Raji (cell line): ENCODE data around the gene FBXL16.

ENCODE experiments used
- POLR2A ChIP-seq: IDR thresholded peaks from 2 replicates; pipeline ENCODE4 v1.6.1; 2011; ENCODE audit warnings: low read depth, low read length, control low read depth; ENCODE audit not compliant: insufficient read depth

FBXL16 gene

DNA sequence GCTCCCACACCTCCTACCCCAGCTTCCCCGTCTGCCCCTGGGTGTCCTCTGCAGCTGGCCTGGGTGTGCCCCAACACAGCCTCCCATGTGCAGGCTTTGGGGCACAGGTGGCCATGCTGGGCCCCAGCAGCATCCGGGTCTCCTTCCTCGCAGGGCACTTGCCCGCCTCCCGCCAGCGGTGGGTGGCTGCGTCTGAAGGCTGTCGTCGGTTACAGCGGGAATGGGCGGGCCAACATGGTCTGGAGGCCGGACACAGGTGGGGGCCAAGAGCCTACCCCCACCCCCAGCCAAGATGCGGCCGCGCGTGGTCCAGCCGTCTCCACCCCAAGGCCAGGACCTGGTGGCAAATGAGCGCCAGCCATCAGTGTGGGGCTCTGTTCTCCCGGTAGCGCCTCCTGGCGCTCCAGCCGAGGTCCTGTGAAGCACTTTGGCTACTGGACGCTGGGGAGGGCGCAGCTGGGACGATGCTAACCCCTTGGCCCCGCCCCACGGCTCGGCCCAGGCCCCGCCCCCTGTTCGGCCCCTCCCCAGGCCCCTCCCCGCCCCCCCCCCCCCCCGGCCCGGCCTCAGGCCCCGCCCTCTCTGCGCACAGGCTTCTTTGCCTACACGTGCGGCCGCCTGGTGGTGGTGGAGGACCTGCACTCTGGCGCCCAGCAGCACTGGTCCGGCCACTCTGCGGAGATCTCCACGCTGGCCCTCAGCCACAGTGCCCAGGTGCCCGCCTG is 45.0 kb downstream of the FBXL16 start:
- no peak for TF ChIP-seq POLR2A

DNA sequence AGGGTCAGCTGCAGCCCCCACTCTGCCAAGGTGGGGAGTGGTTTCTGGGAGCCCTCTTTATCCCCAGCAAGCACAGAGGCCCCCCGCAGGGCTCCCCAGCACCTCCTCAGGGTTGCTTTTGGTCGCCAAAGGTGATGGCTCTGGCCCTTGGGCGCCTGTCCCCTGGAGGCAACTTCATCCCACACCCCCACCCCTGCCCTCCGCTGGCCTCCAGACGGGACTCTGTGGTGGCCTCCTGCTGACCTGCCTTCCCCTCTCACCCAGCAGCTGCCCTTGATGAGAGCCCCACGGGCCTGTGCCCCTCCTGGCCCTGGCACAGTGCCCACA is 45.5 kb downstream of the FBXL16 start:
- no peak for TF ChIP-seq POLR2A

DNA sequence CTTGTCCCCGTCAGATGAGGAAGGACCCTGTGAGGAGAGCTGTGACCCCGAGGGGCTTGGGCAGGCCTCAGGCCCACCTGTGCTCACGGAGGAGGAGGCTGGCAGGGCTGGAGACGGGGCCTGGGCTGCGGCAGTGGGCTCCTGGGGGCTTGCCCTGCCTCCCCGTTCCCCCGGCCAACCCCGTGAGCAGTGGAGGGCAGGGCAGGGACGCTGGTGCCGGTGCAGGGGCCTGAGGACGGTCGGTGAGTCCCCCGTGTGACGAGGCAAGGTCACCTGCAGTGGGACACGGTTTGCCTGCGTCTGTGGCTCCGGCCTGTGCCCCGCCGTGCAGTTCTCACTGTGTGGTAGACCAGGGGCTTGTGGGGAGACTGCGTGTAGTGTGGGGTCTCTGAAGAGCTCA is 46.0 kb downstream of the FBXL16 start:
- no peak for TF ChIP-seq POLR2A

DNA sequence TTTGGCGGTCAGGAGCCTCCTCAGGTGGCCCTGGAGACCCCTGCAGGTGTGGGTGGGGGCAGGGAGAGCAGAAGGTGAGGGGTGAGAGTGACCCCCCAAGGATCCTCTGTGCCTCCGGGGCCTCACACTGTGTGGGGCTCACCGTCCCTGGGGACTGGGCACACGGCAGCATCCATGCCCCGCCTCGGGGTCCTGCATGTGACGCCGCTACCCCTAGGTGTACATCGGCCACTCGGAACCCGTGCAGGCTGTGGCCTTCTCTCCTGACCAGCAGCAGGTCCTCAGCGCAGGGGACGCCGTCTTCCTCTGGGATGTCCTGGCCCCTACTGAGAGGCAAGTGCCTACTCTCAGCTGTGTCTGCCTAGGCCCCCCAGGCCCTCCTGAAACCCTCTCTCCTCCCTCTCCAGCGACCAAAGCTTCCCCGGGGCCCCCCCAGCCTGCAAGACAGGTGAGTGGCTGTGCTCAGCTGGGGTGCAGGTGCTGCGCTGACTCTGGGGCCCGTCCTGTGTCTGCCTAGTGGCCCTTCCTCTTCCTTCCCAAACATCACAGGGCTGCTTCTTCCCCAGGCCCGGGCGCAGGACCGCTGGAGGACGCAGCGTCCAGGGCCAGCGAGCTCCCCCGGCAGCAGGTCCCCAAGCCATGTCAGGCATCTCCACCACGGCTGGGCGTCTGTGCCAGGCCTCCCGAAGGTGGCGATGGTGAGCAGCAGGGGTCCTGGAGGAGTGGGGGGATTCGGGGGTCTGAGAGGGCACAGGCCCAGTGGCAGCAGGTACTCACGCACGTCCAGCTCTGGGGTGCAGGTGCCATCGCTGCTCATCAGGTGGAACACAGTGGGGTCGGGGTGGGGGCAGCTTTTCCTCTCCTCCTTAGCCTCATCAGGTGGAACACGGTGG is 46.7 kb downstream of the FBXL16 start:
- TF ChIP-seq POLR2A = no peak

DNA sequence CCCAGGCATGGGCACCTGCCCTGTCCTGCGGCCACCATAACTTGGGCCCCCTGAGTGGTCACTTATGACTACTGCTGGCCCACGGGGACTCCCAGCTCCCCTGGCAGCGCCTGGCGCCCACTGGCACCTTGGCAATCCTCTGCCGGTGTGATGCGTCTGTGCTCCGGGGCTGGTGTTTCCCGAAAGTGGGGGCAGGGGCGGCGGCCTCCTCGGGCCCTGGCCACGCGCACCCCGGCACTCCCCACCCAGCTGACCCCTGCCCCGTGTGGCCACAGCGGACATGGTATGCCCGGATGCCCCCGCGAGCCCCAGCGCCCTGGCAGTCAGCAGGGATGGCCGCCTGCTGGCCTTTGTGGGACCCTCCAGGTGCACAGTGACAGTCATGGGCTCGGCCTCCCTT is 48.1 kb downstream of the FBXL16 start:
- TF ChIP-seq POLR2A = no peak

DNA sequence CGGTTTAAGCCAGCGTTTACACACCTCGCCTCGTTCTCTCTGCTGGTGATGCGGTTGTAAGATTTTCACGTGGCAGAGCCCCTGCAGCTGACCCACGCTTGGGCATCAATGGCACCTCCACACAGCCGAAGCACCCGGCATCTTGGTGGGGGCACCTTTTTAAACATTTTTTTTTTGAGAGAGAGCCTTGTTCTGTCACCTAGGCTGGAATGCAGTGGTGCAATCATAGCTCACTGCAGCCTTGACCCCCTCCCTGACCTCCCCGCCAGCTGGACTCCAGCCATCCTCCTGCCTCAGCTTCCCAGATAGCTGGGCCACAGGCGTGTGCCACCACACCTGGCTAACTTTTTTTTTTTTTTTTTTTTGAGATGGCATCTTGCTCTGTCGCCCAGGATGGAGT is 51.6 kb downstream of the FBXL16 start:
- no peak for TF ChIP-seq POLR2A

DNA sequence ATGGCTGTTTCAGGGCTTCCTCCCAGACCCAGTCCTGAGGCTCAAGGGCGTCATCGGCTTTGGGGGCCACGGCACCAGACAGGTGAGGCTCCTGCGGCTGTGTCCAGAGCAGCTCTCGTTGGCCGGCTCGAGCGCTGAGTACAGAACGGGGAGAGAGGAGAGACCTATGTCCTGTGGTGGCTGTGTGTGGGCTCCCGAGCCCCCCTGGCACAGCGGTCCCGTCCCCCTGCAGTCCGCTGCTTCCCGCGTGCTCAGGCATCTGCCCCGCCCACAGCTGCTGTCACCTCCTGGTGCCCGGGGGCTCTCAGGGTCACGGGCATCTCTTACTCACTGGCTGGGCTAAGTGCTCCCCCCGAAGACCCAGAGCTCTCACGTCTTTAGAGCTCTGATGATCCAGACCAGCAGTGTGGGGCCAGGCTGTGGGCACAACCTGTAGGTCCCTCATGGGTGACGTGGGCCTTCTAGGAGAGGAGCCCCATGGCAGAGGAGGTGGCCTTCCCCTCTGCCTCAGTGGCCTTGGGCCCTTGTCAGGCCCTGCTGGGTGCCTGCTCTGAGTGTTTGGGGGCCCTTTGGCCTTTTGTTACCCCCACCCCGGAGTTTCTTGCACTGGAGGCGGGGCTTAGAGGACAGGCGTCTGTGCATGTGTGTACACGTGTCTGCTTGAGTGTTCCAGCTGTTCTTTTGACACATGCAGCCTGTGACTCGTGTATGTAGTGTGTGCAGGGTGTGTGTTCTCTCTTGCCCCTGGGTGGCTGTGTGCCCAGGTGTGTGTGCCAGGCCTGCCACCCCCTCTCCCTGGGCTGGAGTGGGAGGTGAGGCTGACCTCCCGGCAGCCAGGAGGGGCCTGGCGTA is 52.9 kb downstream of the FBXL16 start:
- no peak for TF ChIP-seq POLR2A

DNA sequence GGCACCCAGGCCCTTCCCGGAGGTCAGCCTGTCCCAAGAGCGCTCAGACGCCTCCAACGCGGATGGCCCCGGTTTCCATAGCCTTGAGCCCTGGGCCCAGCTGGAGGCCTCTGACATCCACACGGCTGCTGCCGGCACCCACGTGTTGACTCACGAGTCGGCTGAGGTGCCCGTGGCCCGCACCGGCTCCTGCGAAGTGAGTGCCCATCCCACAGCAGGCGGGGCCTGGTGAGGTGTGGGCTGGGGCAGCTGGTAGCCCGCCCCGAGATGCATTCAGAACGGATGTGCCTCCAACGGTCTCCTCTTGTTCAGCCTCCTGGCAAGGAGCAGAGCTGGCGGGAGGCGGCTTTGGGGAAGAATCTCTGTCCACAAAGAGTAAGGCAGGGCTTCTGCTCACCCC is 53.8 kb downstream of the FBXL16 start:
- TF ChIP-seq POLR2A = no peak

DNA sequence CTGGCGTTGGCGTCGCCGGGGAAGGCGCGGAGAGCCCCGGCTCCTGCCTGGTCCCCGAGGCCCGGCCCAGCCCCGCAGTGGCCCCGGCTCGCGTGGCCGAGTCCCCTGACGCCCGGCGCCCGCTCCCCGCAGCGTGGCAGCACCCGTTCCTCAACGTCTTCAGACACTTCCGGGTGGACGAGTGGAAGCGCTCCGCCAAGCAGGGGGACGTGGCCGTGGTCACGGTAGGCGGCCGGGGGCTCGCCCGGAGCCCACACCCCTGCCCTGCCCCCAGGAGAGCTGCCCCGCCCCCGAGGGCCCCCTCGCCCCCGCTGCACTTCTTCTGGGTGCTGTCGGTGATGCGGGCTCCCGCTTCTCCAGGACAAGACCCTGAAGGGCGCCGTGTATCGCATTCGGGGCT is 56.0 kb downstream of the FBXL16 start:
- TF ChIP-seq POLR2A = no peak

DNA sequence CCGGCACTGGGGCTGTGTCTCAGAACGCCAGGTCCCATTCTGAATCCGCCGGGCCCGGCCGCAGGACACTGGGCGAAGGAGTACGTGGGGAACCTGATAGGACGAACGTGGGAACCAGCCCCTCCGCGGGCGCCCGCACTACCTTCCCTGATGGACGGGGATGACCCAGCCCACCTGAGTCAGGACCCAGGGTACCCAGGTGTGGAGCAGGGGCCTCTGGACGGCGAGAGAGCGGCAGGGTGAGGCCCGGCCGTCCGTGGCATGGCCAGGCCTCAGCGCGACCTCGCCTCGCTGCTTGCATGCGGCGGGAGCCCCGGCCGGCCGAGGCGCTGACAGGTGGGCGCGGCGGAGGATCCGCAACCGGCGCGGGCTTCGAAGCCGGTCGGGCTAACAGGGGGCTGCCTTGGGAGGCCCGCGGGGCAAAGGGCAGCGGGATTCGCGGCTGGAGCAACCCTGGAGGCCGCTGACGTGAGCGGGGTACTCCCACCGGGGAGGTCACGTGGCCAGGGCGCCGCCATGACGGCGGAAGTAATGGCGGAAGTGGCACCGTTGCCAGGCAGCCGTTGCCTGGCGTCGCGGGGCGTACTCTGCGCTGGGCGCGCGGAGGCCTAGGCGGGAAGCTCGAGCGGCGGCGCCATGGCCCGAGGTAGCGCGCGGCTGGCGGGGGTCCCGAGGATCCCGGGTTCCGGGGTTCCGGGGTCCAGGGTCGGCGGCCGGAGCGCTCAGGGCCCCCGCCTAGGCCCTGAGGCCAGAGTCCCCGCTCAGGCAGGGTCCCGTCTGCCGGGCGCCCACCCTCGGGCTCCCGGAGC is 56.6 kb downstream of the FBXL16 start, which contains the start of gene WDR90:
WDR90 (plus strand) TSS at position 585 of the 809 bp plus-strand sequence; CDS start at position 637, 52 bp downstream.
- peak; percentile 82 for TF ChIP-seq POLR2A

DNA sequence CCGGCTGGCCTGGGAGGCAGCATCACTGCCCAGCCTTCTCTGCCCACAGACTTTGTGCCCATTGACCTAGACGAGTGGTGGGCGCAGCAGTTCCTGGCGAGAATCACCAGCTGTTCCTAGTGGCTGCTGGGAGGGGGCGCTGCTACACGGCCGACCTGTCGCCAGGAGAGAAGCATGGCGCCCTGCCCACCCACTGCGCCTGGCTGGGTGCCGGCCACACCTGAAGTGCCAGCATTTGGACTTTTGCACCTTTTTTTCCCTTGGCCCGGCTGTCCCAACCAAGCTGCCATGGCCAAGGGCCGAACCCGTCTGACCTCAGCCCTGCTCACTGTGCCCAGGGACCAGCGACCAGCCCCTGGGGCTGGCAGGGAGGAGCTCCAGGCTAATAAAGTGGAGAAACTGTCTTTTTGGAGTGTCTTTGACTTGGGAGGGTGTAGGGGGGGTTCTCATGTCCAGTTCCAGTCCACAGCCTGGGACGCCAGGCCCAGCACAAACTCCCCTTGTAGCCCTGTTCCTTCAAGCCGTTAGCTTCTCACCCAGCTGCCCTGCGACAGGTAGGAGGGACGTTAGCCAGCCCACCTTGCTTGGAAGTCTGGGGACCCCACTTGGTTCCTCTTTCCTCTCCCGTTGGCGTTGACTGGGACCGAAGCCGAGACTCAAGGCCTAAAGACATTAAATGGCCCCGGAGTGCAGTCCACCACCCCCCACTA is 57.4 kb downstream of the FBXL16 start:
- TF ChIP-seq POLR2A = peak; percentile 35; the same call in 1 of the 2 replicates

DNA sequence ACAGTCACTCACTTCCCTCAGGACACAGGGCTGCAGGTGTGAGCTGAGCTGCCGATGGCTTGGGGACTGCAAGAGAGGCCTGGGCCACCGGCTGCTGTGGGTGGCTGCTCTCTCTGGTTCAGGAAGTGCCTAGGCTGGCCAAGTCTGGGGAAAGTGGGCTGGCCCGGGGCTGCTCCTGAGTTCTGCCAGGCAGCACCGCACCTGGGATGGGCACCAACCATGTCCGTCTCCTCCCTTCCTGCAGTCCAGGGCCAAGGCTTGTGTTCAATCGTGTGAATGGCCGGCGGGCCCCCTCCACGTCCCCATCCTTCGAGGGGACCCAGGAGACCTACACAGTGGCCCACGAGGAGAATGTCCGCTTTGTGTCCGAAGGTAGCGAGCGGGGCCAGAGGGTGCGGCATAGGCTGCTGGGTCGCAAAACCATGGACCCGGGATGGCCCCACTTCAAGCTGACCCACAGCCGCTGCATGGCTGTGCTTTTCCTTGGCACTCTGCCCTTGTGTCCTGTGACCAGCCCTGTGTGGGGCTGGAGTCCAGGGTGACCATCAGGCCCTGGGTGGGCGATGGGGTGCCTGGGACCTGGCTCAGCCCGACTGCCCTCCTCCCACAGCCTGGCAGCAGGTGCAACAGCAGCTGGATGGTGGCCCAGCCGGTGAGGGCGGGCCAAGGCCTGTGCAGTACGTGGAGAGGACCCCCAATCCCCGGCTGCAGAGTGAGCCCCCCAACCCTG is 58.3 kb downstream of the FBXL16 start:
- TF ChIP-seq POLR2A = peak; percentile 32; the same call in 1 of the 2 replicates

DNA sequence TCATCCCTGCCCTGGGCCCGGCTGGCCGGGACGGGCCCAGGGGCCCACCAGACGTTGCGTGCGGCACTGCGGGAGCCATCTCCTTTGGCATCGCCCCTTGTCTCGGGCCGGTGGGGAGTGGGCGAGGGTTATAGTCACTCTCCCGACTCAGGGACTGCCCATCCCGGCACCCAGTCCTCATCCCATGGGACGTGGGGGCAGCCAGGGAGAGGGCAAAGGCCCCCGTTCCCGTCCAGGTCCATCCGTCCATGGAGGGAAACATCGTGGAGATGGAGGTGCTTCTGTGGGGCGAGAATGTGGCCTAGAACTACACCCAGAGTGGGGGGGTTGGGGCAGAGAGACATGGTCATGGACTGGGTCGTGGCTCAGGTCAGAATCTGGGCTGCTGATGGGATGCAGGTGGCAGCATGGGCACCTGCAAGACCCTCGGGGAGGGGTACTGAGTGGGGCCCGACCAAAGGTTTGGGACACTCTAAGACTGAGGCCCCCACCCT is 58.9 kb downstream of the FBXL16 start:
- TF ChIP-seq POLR2A = no peak; the same call in 1 of the 2 replicates

DNA sequence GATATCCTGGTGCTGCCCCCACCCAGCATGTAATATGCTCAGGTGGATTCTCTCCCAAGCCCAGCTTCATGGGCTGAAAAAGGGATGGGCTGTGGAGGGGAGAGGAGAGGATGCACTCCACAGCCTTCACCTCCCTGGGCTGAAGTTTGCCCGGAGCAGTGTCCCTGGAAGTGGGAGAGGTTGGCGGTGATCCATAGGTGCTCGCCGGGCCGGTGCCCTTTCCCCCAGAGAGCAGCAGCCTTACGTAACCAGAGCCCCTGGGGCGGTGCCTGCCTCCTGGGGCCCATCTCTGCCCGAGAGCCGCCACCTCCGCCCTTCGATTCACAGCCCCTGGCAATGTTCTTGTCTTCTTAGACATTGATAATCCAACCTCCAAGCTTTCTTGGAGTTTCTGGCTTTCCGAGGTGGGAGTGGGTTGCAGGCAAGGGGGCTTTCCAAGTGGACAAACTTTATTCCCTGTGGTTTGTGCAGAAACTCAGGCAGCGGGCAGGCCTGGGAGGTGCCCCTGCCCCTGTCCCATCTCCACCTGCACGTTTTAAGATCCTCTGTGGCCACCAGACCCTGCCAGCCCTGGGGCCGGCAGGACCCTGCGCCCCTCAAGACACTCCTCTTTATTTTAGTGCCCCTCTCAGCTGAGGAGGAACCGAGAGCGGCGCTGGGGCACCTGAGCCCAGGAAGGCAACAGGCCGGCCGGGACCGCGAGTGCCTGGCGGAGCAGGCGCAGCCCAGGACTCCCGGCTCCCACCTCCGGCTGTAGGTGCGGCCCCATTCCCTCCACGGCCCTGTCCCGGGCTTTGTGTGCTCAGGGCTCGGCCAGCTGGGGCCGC is 59.5 kb downstream of the FBXL16 start:
- TF ChIP-seq POLR2A = peak; percentile 13; the same call in 1 of the 2 replicates
